Osteoblast (primary cell): ENCODE results near the gene MARCHF3. TPM values are rescaled to one million over a fixed set of nuclear protein-coding genes. Genes with fewer than 3 reads are reported as not detected.
"Not testable (repeated sequence)": the region's sequence is repeated elsewhere in the genome, so short reads cannot be mapped to it uniquely, and the experiment has no call there.

Source experiments
- DNase-seq: peaks from one replicate; pipeline ENCODE4 v3.0.0; 2011; ENCODE audit warnings: low spot score, mixed read lengths; ENCODE audit not compliant: insufficient read length; ENCODE audit errors: missing footprints
- H2AFZ ChIP-seq: 2 replicates; pipeline ENCODE4 v1.6.0; 2011; ENCODE audit warnings: mild to moderate bottlenecking, low read length
- H3K27ac ChIP-seq: 2 replicates; pipeline ENCODE4 v1.5.1; 2011; ENCODE audit warnings: mild to moderate bottlenecking, low read depth, low read length, moderate library complexity
- H3K27me3 ChIP-seq: 2 replicates; pipeline ENCODE4 v1.6.0; 2012; ENCODE audit warnings: mild to moderate bottlenecking, control low read depth, inconsistent platforms, low read length, moderate library complexity; ENCODE audit not compliant: insufficient read depth
- H3K36me3 ChIP-seq: 2 replicates; pipeline ENCODE4 v1.5.1; 2011; ENCODE audit warnings: mild to moderate bottlenecking, low read length, control low read depth, moderate library complexity; ENCODE audit not compliant: insufficient read depth
- H3K4me1 ChIP-seq: 2 replicates; pipeline ENCODE4 v1.5.1; 2011; ENCODE audit warnings: mild to moderate bottlenecking, low read length, control low read depth, moderate library complexity; ENCODE audit not compliant: insufficient read depth
- H3K4me2 ChIP-seq: 2 replicates; pipeline ENCODE4 v1.6.0; 2011; ENCODE audit warnings: mild to moderate bottlenecking, low read length; ENCODE audit not compliant: insufficient read depth
- H3K4me3 ChIP-seq: fragments of 200-600 bp; sonication (generic); 3 replicates; pipeline ENCODE4 v1.5.1; 2012; ENCODE audit warnings: mild to moderate bottlenecking, low read length, inconsistent platforms; ENCODE audit not compliant: insufficient read depth
- H3K79me2 ChIP-seq: 2 replicates; pipeline ENCODE4 v1.6.0; 2012; ENCODE audit warnings: mild to moderate bottlenecking, low read length, control low read depth, inconsistent platforms; ENCODE audit not compliant: insufficient read depth
- H3K9me3 ChIP-seq: 2 replicates; pipeline ENCODE4 v1.5.1; 2011; ENCODE audit warnings: low read depth, low read length, control low read depth
- H4K20me1 ChIP-seq: 2 replicates; pipeline ENCODE4 v1.6.0; 2012; ENCODE audit warnings: mild to moderate bottlenecking, low read length, control low read depth; ENCODE audit not compliant: insufficient read depth
- CTCF ChIP-seq: IDR thresholded peaks from 2 replicates; pipeline ENCODE4 v1.5.1; 2011; ENCODE audit warnings: mild to moderate bottlenecking, low read depth, low read length, moderate library complexity; ENCODE audit errors: extremely low read depth
- total RNA-seq: library from RNA; depleted of rRNA; stranded (reverse); fragments of >200 nt; gene quantifications from 2 replicates; pipeline ENCODE4 v1.2.3, GENCODE V29; 2012

The MARCHF3 gene
- total RNA-seq, 1 donor = 2.2 TPM

- Histone ChIP-seq H3K4me2 (peak overlapping the region; percentile 45), H3K27me3 (no peaks in the 10 kb centered on the region), H2AFZ (peak overlapping the region; percentile 71), H4K20me1 (no peaks in the 10 kb centered on the region), H3K9me3 (no peaks in the 10 kb centered on the region), H3K4me3 (peak overlapping the region; percentile 1), H3K36me3 (no peaks in the 10 kb centered on the region), H3K79me2 (no peaks in the 10 kb centered on the region), H3K27ac (no peak overlapping the region), H3K4me1 (peaks cover 31% of the 10 kb centered on the region)
- DNase-seq = peak; percentile 15
- TF ChIP-seq CTCF = peak; percentile 47
Observed at GRCh38 chr5:126846344-126846743, 184.0 kb downstream of the MARCHF3 start.

GRCh38 chr5:126845470-126846070, 184.8 kb downstream of the MARCHF3 start:
- H2AFZ ChIP-seq = peak overlapping the region; percentile 86
- H3K4me2 ChIP-seq = peak overlapping the region; percentile 45
- not testable (repeated sequence) for H4K20me1 ChIP-seq, H3K27ac ChIP-seq, H3K9me3 ChIP-seq, H3K79me2 ChIP-seq, H3K36me3 ChIP-seq, H3K27me3 ChIP-seq
- H3K4me1 ChIP-seq = peaks cover 30% of the 10 kb centered on the region
- peak overlapping the region; percentile 42 for H3K4me3 ChIP-seq
- peak; percentile 41 for DNase-seq

GRCh38 chr5:126843375-126843774, 187.0 kb downstream of the MARCHF3 start:
- H4K20me1 ChIP-seq, H3K4me3 ChIP-seq, H3K4me2 ChIP-seq, H3K36me3 ChIP-seq, H3K27me3 ChIP-seq, DNase-seq, H2AFZ ChIP-seq, H3K9me3 ChIP-seq, H3K79me2 ChIP-seq, H3K27ac ChIP-seq: not testable (repeated sequence)
- H3K4me1 ChIP-seq = peaks cover 23% of the 10 kb centered on the region

- H2AFZ ChIP-seq, H3K36me3 ChIP-seq, H3K4me2 ChIP-seq, H3K4me3 ChIP-seq, H3K27ac ChIP-seq, H3K27me3 ChIP-seq, DNase-seq, H4K20me1 ChIP-seq, H3K4me1 ChIP-seq, H3K79me2 ChIP-seq, H3K9me3 ChIP-seq: not testable (repeated sequence)
Observed at GRCh38 chr5:126839407-126839806, 191.0 kb downstream of the MARCHF3 start.

DNA sequence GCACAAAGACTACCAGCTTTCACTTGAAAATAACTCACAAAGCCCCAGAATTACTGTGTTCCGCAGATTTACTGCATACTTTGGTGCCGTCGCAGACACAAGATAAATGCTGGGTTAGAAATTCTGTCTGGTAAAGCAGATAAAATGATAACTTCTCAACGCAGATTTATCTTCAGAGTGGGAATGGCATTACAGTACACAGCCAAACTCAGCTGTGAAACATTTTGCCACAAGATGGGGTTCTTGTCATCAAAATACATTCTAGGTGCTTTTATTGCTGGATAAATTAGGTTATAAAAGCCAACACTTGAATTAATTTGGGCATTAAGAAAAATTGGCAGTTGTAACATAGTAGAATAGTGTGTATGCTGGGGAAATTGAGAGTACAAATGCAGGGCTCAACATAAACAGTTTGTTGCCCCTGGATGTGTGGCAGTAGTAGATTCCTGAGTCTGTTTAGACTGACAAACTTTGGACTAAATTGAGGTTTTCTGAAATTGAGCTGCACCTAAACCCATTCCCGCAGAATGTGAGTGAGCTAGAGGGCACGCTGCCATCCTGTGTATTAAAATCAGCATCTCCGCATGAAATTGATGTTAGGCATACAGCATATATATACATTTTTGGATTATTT, 192.3 kb downstream of the MARCHF3 start:
- peak; percentile 52 for DNase-seq
- Histone ChIP-seq H3K4me2 (no peak overlapping the region), H3K27ac (no peak overlapping the region), H3K4me3 (no peak overlapping the region), H3K79me2 (no peaks in the 10 kb centered on the region), H2AFZ (peak overlapping the region; percentile 58), H4K20me1 (no peaks in the 10 kb centered on the region), H3K4me1 (no peaks in the 10 kb centered on the region), H3K9me3 (no peaks in the 10 kb centered on the region), H3K36me3 (peaks cover 6% of the 10 kb centered on the region), H3K27me3 (no peaks in the 10 kb centered on the region)
- TF ChIP-seq CTCF = peak; percentile 56
